Measurements from ENCODE around the gene PEX7.
"Not testable (repeated sequence)": the region's sequence is repeated elsewhere in the genome, so short reads cannot be mapped to it uniquely, and the experiment has no call there.

PEX7 gene

GRCh38 chr6:136840276-136841001 lies 18.0 kb downstream of the PEX7 start:
- no peak for DNase-seq (ENCODE audit: low spot score)

- DNase-seq (ENCODE audit: low spot score): no peak
Measured at GRCh38 chr6:136843210-136843609, 20.8 kb downstream of the PEX7 start.

- peak; percentile 62 for DNase-seq (ENCODE audit: low spot score)
Measured at GRCh38 chr6:136846046-136846445, 23.7 kb downstream of the PEX7 start.

GRCh38 chr6:136846477-136846876 lies 24.1 kb downstream of the PEX7 start:
- not testable (repeated sequence) for DNase-seq (ENCODE audit: low spot score)

GRCh38 chr6:136849979-136850563 lies 27.7 kb downstream of the PEX7 start:
- not testable (repeated sequence) for DNase-seq (ENCODE audit: low spot score)

GRCh38 chr6:136859430-136859829 lies 37.0 kb downstream of the PEX7 start:
- no peak for DNase-seq (ENCODE audit: low spot score)

GRCh38 chr6:136860043-136860442 lies 37.7 kb downstream of the PEX7 start:
- no peak for DNase-seq (ENCODE audit: low spot score)

- no peak for DNase-seq (ENCODE audit: low spot score)
Measured at GRCh38 chr6:136862662-136863061, 40.3 kb downstream of the PEX7 start.

- no peak for DNase-seq (ENCODE audit: low spot score)
Measured at GRCh38 chr6:136863752-136864151, 41.4 kb downstream of the PEX7 start.

- DNase-seq (ENCODE audit: low spot score): no peak
Measured at GRCh38 chr6:136864676-136865075, 42.3 kb downstream of the PEX7 start.

- no peak for DNase-seq (ENCODE audit: low spot score)
Measured at GRCh38 chr6:136866872-136867416, 44.6 kb downstream of the PEX7 start.

- DNase-seq (ENCODE audit: low spot score): no peak
Measured at GRCh38 chr6:136869451-136869850, 47.1 kb downstream of the PEX7 start.

- DNase-seq (ENCODE audit: low spot score): no peak
Measured at GRCh38 chr6:136873748-136874147, 51.4 kb downstream of the PEX7 start.

- DNase-seq (ENCODE audit: low spot score): not testable (repeated sequence)
Measured at GRCh38 chr6:136876469-136876868, 54.1 kb downstream of the PEX7 start.

GRCh38 chr6:136880748-136881460 lies 58.5 kb downstream of the PEX7 start:
- DNase-seq (ENCODE audit: low spot score): no peak

- DNase-seq (ENCODE audit: low spot score): no peak
Measured at GRCh38 chr6:136886091-136886490, 63.7 kb downstream of the PEX7 start.

- DNase-seq (ENCODE audit: low spot score): no peak
Measured at GRCh38 chr6:136887953-136888352, 65.6 kb downstream of the PEX7 start.

- no peak for DNase-seq (ENCODE audit: low spot score)
Measured at GRCh38 chr6:136889271-136890193, 67.1 kb downstream of the PEX7 start.

GRCh38 chr6:136890194-136890839 lies 67.9 kb downstream of the PEX7 start:
- DNase-seq (ENCODE audit: low spot score): no peak

- DNase-seq (ENCODE audit: low spot score): no peak
Measured at GRCh38 chr6:136890986-136891385, 68.6 kb downstream of the PEX7 start.

GRCh38 chr6:136893187-136893586 lies 70.8 kb downstream of the PEX7 start:
- DNase-seq (ENCODE audit: low spot score): peak; percentile 21

All from kidney capillary endothelial cell (primary cell).